GM21825 (cell line): ENCODE measurements around the gene ARHGAP5.
"Not testable (repeated sequence)": the region's sequence is repeated elsewhere in the genome, so short reads cannot be mapped to it uniquely, and the experiment has no call there.

Experiments used
- ATAC-seq: cut with Tn5 transposase; IDR thresholded peaks from one replicate; pipeline ENCODE4 v1.9.1; 2021; ENCODE audit warnings: mild to moderate bottlenecking, moderate library complexity; ENCODE audit not compliant: unreplicated experiment

Gene ARHGAP5

DNA sequence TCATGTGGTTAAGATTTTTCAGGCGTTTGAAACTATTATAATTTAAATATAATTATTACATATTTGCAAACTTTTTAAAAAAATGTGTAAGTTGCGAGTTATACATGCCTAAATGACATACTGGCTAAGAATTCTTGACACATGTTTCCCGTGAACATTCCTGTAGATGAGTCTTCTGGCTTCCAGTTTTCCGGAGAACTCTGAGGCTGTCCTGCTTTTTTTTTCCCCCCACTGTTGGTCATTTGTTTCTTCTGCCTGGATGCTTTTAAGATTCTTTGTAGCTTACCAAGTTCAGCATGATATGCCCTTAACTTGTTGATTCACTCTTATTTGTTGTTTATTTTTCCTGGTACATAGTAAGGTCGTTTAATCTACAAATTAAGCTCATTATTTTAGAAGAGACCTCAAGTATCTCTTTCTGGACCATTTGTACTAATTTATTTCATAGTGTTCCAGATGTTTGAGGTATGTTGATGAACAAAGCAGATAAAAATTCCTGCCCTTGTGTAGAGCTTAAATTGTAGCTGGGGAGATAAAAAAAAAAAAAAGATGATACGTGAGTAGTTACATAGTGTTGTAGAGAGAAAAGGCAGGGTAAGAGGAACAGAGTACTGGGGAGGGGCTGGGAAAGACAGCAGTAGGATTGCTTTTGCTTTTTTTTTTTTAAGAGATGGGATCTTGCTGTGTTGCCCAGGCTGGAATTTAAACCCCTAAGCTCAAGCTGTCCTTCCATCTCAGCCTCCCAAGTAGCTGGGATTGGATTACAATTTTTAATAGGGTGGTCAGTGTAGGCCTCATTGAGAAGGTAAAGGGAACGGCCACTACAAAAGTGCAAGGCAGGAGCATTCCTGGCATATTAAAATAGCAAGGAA lies 32.8 kb downstream of the ARHGAP5 start:
- ATAC-seq, result no peak

- ATAC-seq, result no peak
These were observed 33.4 kb downstream of the ARHGAP5 start for GRCh38 chr14:32110548-32110896.

GRCh38 chr14:32121536-32121935 lies 44.4 kb downstream of the ARHGAP5 start:
- ATAC-seq, result no peak

DNA sequence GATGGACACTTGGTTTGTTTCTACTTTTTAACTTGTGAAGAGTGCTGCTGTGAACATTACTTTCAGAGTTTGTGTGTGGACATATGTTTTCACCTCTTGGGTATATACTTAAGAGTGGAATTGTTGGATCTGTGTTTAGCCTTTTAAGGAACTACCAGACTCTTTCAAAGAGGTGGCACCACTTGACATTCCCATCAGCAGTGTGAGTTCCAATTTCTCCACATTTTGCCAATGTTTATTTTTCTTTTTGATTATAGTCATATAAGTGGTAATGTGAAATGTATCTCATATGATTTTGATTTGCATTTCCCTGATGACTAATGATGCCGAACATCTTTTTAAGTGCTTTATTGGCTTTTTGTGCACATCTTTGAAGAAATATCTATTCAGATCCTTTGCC lies 44.8 kb downstream of the ARHGAP5 start:
- ATAC-seq, result no peak

DNA sequence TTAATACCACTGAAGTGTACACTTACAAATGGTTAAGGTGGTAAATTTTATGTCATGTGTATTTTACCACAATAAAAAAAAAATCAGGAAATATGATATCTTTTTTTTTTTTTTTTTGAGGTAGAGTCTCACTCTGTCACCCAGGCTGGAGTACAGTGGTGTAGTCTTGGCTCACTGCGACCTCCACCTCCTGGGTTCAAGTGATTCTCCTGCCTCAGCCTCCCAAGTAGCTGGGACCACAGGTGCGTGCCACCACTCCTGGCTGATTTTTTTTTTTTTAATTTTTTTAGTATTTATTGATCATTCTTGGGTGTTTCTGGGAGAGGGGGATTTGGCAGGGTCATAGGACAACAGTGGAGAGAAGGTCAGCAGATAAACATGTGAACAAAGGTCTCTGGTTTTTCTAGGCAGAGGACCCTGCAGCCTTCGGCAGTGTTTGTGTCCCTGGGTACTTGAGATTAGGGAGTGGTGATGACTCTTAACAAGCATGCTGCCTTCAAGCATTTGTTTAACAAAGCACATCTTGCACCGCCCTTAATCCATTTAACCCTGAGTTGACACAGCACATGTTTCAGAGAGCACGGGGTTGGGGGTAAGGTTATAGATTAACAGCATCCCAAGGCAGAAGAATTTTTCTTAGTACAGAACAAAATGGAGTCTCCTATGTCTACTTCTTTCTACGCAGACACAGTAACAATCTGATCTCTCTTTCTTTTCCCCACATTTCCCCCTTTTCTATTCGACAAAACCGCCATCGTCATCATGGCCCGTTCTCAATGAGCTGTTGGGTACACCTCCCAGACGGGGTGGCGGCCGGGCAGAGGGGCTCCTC lies 50.0 kb downstream of the ARHGAP5 start:
- ATAC-seq, result not testable (repeated sequence)

DNA sequence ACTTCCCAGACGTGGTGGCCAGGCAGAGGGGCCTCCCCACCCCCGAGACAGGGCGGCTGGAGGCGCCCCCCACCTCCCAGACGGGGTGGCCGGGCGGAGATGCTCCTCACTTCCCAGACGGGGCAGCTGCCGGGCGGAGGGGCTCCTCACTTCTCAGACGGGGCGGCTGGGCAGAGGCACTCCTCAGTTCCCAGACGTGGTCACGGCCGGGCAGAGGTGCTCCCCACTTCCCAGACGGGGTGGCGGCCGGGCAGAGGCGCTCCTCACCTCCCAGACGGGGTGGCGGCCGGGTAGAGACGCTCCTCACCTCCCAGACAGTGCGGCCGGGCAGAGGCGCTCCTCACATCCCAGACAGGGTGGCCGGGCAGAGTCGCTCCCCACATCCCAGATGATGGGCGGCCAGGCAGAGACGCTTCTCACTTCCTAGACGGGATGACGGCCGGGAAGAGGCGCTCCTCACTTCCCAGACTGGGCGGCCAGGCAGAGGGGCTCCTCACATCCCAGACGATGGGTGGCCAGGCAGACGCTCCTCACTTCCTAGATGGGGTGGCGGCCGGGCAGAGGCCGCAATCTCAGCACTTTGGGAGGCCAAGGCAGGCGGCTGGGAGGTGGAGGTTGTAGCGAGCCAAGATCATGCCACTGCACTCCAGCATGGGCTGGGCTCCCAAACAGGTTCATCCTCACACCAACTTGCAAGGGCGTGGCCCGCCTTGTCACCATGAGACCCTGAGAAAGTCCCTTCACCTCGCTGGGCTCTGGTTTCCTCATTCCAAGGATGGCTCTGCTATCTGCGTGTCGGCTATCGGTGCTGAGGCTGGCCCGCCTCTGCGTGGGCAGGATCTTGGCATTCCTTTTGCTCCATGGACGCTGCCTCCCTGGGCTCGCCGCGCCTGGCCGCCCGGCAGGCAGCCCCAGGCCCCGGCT lies 50.9 kb downstream of the ARHGAP5 start:
- ATAC-seq, result not testable (repeated sequence)

- no peak for ATAC-seq
These were observed 51.6 kb downstream of the ARHGAP5 start for GRCh38 chr14:32128703-32129102.

- no peak for ATAC-seq
These were observed 52.0 kb downstream of the ARHGAP5 start for GRCh38 chr14:32129124-32129523.

GRCh38 chr14:32131689-32132088 lies 54.6 kb downstream of the ARHGAP5 start:
- ATAC-seq, result not testable (repeated sequence)

- ATAC-seq, result no peak
These were observed 57.5 kb downstream of the ARHGAP5 start for GRCh38 chr14:32134448-32135097.

DNA sequence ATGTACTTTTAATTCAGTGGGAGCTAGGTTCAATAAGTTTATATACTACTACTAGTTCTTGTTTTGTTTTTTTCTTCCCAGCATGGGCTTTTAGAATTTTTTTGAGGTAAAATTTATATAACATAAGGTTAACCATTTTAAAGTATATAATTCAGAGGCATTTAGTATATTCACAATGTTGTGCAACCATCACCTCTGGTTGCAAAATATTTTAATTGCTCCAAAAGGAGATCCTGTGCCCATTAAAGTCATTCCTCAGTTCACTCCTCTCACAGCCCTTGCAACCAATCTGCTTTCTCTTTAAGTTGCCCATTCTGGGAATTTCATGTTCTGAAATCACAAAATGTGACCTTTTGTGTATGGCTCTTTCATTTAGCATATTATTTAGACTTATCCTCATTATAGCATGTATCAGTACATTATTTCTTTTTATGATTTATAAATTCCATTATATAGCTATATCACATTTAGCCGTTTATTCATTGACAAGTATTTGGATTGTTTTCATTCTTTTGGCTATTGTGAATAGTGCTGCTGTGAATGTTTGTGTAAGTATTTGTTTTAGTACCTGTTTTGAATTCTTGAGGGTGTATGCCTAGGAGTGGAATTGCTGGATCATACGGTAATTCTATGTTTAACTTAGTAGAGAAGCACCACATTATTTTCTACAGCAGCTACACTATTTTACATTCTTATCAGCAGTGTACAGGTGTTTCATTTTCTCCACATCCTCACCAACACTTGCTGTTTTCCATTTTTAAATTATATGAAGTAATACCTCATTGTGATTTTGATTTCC lies 59.1 kb downstream of the ARHGAP5 start:
- no peak for ATAC-seq

GRCh38 chr14:32137313-32137712 lies 60.2 kb downstream of the ARHGAP5 start:
- ATAC-seq, result no peak

GRCh38 chr14:32137892-32138291 lies 60.8 kb downstream of the ARHGAP5 start:
- no peak for ATAC-seq

GRCh38 chr14:32142341-32142740 lies 65.2 kb downstream of the ARHGAP5 start:
- no peak for ATAC-seq

GRCh38 chr14:32142754-32143437 lies 65.8 kb downstream of the ARHGAP5 start:
- no peak for ATAC-seq

- no peak for ATAC-seq
These were observed 73.3 kb downstream of the ARHGAP5 start for GRCh38 chr14:32150392-32150791.

- no peak for ATAC-seq
These were observed 88.9 kb downstream of the ARHGAP5 start for GRCh38 chr14:32166029-32166428.

- no peak for ATAC-seq
These were observed 89.8 kb downstream of the ARHGAP5 start for GRCh38 chr14:32166924-32167323.

DNA sequence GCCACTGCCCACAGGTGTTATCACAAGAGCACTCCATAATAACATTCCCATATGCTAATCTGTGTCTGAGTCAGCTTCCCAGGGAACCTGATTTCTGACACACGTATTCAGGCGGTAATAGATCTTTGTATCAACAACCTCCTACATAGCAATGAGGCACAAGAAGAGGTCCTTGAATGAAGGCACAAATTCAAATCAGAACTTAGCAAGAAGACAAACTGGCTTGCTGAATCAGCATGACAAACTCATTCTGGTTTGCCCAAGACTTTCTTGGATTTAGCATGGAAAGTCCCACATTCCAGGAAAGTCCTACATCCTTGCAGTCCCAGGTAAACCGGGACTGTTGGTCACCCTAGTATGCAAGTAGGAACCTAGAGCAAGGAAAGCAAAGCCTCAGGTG lies 90.8 kb downstream of the ARHGAP5 start:
- ATAC-seq, result no peak
